ENCODE results near the gene MED14.
"Not testable (repeated sequence)": the region's sequence is repeated elsewhere in the genome, so short reads cannot be mapped to it uniquely, and the experiment has no call there.

Gene MED14

DNA sequence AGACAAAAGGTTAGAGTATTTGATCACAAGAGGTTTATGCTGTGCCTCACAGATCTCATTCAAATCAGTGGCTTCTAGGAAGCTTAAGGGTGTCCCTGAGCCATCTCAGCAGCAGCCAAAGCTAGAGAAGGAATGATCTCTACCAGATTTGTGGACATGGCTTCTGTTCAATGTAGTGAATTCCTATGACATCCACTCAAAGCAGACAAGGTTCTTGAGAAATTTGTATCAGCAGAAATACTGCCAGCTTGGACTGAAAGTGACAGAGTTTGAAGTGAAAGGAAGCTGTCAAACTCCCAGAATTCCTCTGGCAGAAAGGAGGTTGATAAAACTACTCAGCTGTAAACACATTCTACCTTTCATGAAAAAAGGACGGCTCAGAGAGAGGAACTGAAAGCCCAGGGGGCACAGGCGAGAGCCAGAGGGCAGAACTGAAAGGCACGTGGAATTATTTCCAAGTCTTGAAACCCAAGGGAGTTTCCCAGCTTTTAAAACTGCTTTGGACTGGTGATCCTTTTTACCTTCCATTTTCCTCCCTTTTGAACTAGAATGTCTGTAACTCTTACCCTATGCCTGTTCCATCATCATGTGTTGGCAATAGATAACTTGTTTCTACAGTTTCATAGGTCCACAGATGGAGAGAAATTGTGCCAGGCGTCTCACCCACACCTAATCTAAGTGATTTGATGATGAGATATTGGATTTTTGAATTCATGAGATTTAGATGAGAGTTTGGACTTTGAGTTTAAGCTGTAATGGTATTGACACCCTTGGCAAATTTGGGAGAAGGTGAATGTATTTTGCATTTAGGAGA lies 14.5 kb upstream of the MED14 start:
- DNase-seq (peak; percentile 60), ATAC-seq (replicated peaks) (peak; percentile 95 to 97)
- H3K27ac Mint-ChIP-seq: peak overlapping the region; percentile 33
- H3K9me3 Mint-ChIP-seq: peaks cover 9 to 22% of the 10 kb centered on the region in 2 donors
- H3K4me3 Mint-ChIP-seq: peak overlapping the region; percentile 22 to 44
- H3K4me1 Mint-ChIP-seq: peaks cover 16 to 23% of the 10 kb centered on the region in 2 donors
- peaks cover 0 to 19% of the 10 kb centered on the region in 2 donors for H3K36me3 Mint-ChIP-seq
- H3K27me3 Mint-ChIP-seq: peaks cover 0 to 23% of the 10 kb centered on the region in 2 donors

DNA sequence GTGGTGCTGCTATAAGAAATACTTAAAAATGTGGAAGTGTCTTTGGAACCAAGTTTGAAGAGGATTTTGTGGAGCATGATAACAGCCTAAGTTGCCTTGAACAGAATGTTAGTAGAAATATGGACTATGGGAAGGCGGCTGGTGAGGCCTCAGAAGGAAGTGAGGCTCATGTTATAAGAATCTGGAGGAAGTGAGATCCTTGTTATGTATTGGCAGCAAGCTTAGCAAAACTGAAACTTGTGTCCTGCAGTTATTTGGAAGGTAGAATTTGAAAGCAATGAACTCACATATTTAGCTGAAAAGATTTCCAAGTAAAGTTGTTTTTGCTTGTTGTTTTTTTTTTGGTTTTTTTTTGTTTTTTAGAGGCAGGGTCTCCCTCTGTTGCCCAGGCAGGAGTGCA lies 13.6 kb upstream of the MED14 start:
- H3K27ac Mint-ChIP-seq: peak overlapping the region; percentile 33

DNA sequence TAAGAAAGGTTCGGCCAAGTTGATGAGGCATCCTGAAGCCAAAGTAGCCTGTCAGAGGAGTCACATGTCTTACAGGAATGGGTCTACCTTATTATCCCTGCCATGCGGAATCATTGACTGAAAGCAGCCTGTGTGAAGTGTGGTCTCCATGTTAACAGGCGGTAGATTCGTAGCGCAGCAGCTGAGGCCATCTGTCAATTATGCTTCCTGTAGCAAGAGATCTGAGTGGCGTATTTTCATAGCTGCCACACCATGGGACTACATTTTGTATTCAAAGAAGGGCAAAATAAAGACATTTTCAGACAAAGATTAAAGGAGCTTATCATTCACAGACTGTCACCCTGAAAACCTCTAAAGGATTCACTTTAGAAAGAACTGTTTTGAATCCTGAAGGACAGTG lies 11.2 kb upstream of the MED14 start:
- Mint-ChIP-seq H3K4me3 (no peak overlapping the region), H3K27me3 (peaks cover 0 to 29% of the 10 kb centered on the region in 2 donors), H3K27ac (no peak overlapping the region), H3K36me3 (peaks cover 0 to 14% of the 10 kb centered on the region in 2 donors), H3K9me3 (peaks cover 5 to 16% of the 10 kb centered on the region in 2 donors), H3K4me1 (peaks cover 16 to 25% of the 10 kb centered on the region in 2 donors)
- DNase-seq (no peak), ATAC-seq (replicated peaks) (no peak)

More for the DNA sequence above, 13.6 kb upstream of the MED14 start:
- peaks cover 9 to 22% of the 10 kb centered on the region in 2 donors for H3K9me3 Mint-ChIP-seq
- peaks cover 0 to 27% of the 10 kb centered on the region in 2 donors for H3K27me3 Mint-ChIP-seq
- peaks cover 16 to 23% of the 10 kb centered on the region in 2 donors for H3K4me1 Mint-ChIP-seq
- ATAC-seq (replicated peaks) (peak; percentile 49 to 50), DNase-seq (no peak)
- peaks cover 0 to 19% of the 10 kb centered on the region in 2 donors for H3K36me3 Mint-ChIP-seq
- H3K4me3 Mint-ChIP-seq: peak overlapping the region; percentile 3 to 22

DNA sequence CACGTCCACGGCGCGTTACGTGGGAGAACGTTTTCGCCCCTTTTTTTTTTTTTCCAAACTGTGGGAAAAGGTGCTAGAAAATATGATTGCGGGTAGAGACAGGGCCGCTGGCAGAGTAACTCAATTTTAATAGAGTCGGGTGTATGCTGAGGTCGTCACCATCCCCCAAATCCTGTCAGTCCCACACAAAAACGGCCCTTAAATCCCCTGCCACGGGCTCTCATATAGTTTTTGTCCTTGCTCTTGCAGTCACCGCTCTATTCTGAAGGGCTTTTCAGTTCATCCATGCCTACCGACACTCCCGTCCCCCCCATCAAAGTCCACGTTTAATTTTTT lies 796 bp upstream of the MED14 start:
- ATAC-seq (replicated peaks): peak in 1 of 2 donors; percentile 9
- Mint-ChIP-seq H3K27me3 (peaks cover 0 to 4% of the 10 kb centered on the region in 2 donors), H3K9me3 (no peaks in the 10 kb centered on the region), H3K36me3 (peaks cover 5 to 15% of the 10 kb centered on the region in 2 donors), H3K4me1 (peaks cover 20% of the 10 kb centered on the region in 2 donors), H3K27ac (peak overlapping the region; percentile 98), H3K4me3 (peak overlapping the region; percentile 94)
- DNase-seq: no peak

DNA sequence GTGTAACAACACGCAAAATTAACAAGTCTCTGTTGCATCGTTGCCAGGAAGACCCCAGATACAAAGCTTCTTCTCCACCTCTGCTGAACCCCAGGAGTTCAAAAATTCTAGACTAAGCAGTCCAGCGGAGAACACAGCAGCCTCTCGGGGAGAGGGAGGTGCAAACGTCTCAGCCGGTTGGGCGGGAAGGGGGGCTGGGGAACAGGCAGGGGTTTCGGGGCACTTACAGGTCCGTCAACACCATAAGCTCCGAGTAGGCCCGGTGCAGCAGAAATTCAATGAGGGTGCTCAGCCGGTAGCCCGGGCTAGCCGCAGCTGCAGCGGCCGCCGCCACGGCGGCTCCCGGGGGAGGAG lies 394 bp downstream of the MED14 start:
- Mint-ChIP-seq H3K27me3 (no peaks in the 10 kb centered on the region), H3K4me1 (peaks cover 29 to 32% of the 10 kb centered on the region in 2 donors), H3K36me3 (peaks cover 5 to 15% of the 10 kb centered on the region in 2 donors), H3K9me3 (no peaks in the 10 kb centered on the region), H3K4me3 (peak overlapping the region; percentile 75 to 94), H3K27ac (peak overlapping the region; percentile 91)
- ATAC-seq (replicated peaks) (peak in 1 of 2 donors; percentile 13), DNase-seq (no peak)

DNA sequence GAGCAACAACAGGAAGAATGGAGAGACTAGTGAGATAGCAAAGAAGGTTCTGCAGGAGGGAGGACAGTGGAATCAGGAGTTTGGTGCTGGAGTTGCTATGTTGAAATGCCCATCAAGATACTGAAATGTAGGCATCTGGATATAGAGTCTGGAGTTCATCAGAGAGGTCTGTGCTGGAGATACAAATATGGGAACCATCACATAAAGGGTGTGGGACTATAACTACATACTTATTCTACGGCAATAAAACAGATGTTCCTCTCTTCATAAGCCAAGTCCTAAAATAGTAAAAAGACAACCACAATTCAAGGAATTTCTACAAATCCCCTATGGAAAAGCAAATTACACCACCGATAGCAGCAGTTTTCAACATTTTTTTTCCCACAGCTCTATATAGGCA lies 1.6 kb downstream of the MED14 start:
- H3K9me3 Mint-ChIP-seq: no peaks in the 10 kb centered on the region
- no peak overlapping the region for H3K27ac Mint-ChIP-seq
- H3K36me3 Mint-ChIP-seq: peaks cover 10 to 20% of the 10 kb centered on the region in 2 donors
- H3K27me3 Mint-ChIP-seq: no peaks in the 10 kb centered on the region
- DNase-seq (no peak), ATAC-seq (replicated peaks) (no peak)
- H3K4me1 Mint-ChIP-seq: peaks cover 32 to 44% of the 10 kb centered on the region in 2 donors
- peak overlapping the region; percentile 75 to 94 for H3K4me3 Mint-ChIP-seq

DNA sequence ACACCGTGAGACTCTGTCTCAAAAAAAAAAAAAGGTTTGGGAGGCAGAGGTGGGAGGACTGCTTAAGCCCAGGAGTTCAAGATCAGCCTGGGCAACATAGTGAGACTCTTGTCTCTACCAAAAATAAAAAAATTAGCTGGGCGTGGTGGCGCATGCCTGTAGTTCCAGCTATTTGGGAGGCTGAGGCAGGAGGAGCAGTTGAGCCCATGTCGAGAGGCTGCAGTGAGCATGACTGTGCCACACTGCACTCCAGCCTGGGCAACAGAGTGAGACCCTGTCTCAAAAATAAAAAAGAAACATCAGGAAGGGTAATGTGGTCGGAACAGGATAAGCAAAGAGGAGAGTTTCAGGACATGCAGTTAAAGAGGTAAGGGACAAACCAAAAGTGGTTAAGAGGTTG lies 2.8 kb downstream of the MED14 start:
- not testable (repeated sequence) for H3K9me3 Mint-ChIP-seq; H3K27ac Mint-ChIP-seq; ATAC-seq (replicated peaks); DNase-seq; H3K27me3 Mint-ChIP-seq
- Mint-ChIP-seq H3K4me3 (peak overlapping the region; percentile 56 to 75), H3K4me1 (peaks cover 38 to 52% of the 10 kb centered on the region in 2 donors), H3K36me3 (peaks cover 13 to 28% of the 10 kb centered on the region in 2 donors)

DNA sequence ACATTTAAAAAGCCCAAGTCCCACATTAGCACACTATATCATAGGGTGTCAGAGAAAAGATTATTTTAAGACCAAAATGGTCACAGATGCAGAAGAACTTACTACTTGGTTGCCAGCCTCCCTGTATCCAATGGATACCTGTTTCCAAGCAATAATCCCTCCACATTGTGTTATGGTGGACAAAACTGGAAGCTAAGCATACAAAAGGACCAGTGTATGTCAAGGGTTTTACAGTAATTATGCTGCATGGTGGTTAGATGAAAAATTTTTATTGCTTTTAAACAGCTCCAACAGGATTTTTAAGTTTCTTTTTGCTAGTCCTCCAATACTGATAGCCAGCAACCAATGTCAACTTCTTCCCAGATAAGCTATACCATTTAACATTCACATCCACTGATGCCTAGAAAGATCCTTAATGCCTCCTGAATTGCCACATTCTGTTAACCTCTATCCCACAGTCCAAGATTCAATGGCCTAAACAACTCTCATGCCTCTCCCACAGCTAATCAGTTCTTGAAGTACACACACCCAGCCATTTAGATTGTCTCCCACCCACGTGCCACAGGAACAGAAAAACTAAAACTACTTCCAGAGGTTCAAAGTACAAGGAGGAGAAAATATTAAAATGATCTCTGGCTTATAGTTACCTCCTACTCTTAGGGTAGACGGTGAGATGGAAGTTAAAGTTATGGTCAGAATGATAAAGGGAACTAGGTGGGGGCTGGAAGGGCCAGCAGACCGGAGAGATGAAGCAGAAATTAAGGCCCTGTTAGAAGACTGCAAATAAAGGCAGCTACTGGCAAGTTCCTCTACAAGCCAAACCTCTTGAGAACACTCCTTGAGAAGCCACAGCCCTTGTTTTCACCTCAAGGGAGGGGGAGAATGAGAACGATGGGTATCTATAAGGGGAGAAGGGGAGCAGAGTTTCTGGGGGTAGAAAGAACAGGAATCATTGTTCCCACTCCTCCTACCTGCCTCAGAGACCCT lies 5.5 kb downstream of the MED14 start:
- H3K27ac Mint-ChIP-seq: peak overlapping the region; percentile 28
- peaks cover 18 to 42% of the 10 kb centered on the region in 2 donors for H3K36me3 Mint-ChIP-seq
- H3K4me1 Mint-ChIP-seq: peaks cover 42 to 55% of the 10 kb centered on the region in 2 donors
- no peaks in the 10 kb centered on the region for H3K9me3 Mint-ChIP-seq
- DNase-seq (no peak), ATAC-seq (replicated peaks) (peak; percentile 45 to 57)
- H3K4me3 Mint-ChIP-seq: peak overlapping the region; percentile 46 to 48
- H3K27me3 Mint-ChIP-seq: no peaks in the 10 kb centered on the region

DNA sequence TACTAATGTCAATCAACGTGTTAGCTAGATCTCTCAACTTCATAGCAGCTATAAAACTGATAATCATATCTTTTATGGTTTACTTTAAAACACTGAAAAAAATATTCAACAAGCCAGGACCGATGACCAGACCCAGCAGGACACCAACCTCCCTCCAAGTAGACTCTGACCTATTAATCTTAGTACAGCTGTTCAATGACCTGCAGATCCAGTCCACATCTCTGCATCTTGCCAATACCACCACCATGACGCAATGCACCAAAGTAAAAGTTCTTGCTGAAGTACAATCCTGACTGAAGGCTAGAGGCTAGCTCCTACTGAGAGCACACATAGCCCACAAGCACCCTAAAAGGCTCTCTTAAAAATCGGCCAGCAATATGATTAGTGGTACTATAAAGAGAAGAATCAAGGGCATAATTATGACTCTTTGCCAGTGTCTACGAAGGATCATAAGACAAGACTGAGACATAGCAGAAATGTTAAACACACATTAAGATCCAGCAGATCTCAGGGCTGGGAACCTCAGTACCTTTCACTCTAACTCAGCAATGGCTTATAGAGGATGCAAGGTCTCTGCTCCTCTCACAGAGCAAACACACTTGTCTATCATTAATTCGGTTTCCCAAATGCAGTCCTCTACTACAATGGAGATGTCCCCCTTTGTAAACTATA lies 7.6 kb downstream of the MED14 start:
- no peak for DNase-seq

DNA sequence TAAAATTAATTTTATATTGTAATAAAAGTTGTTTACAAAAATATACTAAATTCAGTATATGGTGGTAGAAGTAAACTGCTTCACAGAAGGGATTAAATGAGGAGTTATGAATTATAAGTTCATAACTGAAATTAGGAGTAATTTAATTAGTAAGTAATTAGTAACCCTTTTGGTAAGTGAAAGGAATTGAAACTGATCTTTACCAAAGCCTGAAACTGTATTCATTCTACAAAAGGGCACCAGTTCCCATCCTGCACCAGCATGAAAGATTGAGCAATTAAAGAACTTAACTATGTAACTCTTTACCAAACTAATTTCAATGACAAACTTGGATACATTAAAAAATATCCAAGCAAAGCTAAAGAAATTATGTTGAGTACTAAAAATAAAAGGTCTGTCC lies 8.2 kb downstream of the MED14 start:
- peaks cover 24 to 57% of the 10 kb centered on the region in 2 donors for H3K36me3 Mint-ChIP-seq
- H3K4me1 Mint-ChIP-seq: peaks cover 40 to 42% of the 10 kb centered on the region in 2 donors

More for the DNA sequence above, 7.6 kb downstream of the MED14 start:
- Mint-ChIP-seq H3K27ac (no peak overlapping the region), H3K4me3 (peak overlapping the region in 1 of 2 donors; percentile 52), H3K36me3 (peaks cover 25 to 54% of the 10 kb centered on the region in 2 donors), H3K4me1 (peaks cover 41 to 45% of the 10 kb centered on the region in 2 donors), H3K27me3 (no peaks in the 10 kb centered on the region), H3K9me3 (no peaks in the 10 kb centered on the region)
- no peak for ATAC-seq (replicated peaks)

DNA sequence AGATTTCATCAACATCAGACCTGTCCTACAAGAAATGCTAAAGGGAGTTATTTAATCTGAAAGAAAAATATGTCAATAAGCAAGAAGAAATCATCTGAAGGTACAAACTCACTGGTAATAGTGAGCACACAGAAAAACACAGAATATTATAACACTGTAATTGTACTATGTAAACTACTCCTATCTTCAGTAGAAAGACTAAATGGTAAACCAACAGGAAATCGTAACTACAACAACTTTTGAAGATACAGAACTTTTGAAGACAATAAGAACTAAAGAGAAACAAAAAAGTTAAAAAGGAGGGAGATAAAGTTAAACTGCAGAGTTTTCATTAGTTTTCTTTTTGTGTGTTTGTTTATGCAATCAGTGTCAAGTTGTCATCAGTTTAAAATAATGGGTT lies 12.4 kb downstream of the MED14 start:
- peaks cover 22 to 32% of the 10 kb centered on the region in 2 donors for H3K4me1 Mint-ChIP-seq
- ATAC-seq (replicated peaks): no peak
- H3K4me3 Mint-ChIP-seq: no peak overlapping the region
- H3K9me3 Mint-ChIP-seq: no peaks in the 10 kb centered on the region
- DNase-seq: no peak
- peaks cover 27 to 74% of the 10 kb centered on the region in 2 donors for H3K36me3 Mint-ChIP-seq
- no peak overlapping the region for H3K27ac Mint-ChIP-seq
- H3K27me3 Mint-ChIP-seq: no peaks in the 10 kb centered on the region

More for the DNA sequence above, 8.2 kb downstream of the MED14 start:
- Mint-ChIP-seq H3K27ac (no peak overlapping the region), H3K4me3 (peak overlapping the region in 1 of 2 donors; percentile 52), H3K27me3 (no peaks in the 10 kb centered on the region), H3K9me3 (no peaks in the 10 kb centered on the region)
- no peak for DNase-seq
- ATAC-seq (replicated peaks): peak; percentile 60 to 80

DNA sequence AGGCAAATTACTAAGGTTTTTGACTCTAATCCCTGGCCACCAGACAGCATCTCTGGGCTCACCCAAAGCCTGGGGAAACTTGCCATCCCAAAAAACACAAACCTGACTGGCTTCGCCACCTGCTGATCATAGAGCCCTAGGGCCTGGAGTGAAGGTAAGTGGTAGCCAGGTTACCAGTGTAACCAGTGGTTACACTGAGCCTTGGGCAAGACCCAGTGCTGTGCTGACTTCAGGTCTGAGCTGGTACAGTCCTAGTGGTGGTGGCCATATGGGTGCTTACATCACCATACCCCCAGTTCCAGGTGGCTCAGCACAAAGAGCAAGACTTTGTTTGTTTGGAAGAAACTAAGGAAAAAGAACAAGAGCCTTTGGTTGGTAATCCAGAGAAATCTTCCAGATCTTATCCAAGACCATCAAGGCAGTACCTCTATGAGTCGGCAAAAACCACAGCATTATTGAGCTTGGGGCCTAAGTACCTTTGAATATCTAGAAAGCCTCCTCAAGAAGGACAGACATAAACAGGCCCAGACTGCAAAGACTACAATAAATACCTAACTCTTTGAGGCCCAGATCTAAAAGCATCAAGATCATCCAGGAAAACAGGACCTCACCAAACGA lies 13.7 kb downstream of the MED14 start:
- Mint-ChIP-seq H3K36me3 (peaks cover 22 to 81% of the 10 kb centered on the region in 2 donors), H3K4me3 (no peak overlapping the region), H3K27me3 (no peaks in the 10 kb centered on the region), H3K4me1 (peaks cover 15 to 28% of the 10 kb centered on the region in 2 donors), H3K27ac (no peak overlapping the region), H3K9me3 (no peaks in the 10 kb centered on the region)
- no peak for ATAC-seq (replicated peaks)
- DNase-seq: no peak

DNA sequence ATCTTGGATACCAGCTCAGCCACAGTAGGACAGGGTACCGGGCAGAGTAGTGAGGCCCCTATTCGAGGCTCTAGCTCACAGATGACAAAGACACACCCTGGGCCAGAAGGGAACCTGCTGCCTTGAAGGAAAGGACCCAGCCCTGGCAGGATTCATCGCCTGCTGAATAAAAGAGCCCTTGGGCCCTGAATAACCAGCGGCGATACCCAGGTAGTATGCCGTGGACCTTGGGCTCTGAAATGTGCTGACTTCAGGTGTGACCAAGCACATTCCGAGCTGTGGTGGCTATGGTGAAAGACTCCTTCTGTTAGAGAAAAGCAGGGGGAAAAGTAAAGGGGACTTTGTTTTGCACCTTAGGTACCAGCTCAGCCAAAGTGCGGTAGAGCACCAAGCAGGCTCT lies 14.6 kb downstream of the MED14 start:
- no peaks in the 10 kb centered on the region for H3K27me3 Mint-ChIP-seq
- H3K9me3 Mint-ChIP-seq: no peaks in the 10 kb centered on the region
- DNase-seq (no peak), ATAC-seq (replicated peaks) (no peak)
- peaks cover 21 to 28% of the 10 kb centered on the region in 2 donors for H3K4me1 Mint-ChIP-seq
- H3K4me3 Mint-ChIP-seq: no peak overlapping the region
- peaks cover 27 to 83% of the 10 kb centered on the region in 2 donors for H3K36me3 Mint-ChIP-seq
- no peak overlapping the region for H3K27ac Mint-ChIP-seq

Data from stimulated activated naive B cell treated with anti-CD40 and anti-IgM and Interleukin-4, amounts not matched to agents 10 μg/mL and 1 μg/mL and 100 μg/mL, for 72 hours (primary cell).